GM12874 (cell line): ENCODE results near the gene C15orf62.

Experiments
- TF ChIP-seq, protein P1 (sequence below): IDR thresholded peaks from 2 replicates; pipeline ENCODE4 v1.5.1; 2011; ENCODE audit warnings: low read depth, mild to moderate bottlenecking, control low read depth, low read length, moderate library complexity; ENCODE audit not compliant: insufficient read depth

Gene C15orf62

DNA sequence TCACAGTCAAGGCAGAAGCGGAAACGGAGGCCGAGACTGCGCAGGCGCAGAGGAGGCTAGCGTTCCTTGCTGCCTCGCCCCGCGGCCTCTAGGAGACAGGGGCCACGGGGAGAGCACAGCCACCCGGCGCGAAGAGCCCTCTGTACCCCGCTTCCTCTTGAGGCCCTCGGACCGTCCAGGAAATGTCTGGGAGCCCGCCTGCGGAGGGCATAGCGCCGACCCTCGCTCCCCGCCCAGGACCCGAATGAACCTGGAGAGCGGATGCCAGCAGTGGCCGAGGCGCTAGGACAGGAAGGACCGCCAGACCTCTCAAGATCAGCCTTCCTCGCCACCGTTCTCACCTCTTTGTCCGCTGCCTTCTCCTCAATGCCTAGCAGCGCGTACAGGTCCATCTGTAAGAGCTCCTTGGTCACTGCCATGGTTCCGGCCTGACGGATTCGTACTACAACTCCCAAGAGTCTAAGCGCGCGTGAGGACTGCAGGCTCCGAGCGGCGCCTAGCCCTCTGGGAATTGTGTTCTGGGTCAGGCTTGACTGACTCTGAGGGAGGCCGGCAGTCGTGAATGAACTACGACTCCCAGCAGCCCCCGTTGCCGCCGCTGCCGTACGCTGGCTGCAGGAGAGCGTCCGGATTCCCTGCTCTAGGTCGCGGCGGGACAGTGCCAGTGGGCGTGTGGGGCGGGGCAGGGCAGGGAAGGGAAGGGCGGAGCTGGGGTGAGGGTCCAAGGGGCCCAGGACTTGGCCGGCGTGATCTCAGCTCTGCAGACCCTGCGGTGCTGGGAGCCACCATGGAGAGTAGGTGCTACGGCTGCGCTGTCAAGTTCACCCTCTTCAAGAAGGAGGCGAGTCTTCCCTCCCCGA lies 37.5 kb downstream of the C15orf62 start, which contains the start of the genes DNAJC17 and ZFYVE19:
DNAJC17 (minus strand) TSS at position 446 of the 860 bp plus-strand sequence; CDS start at position 419, 27 bp downstream.
ZFYVE19 (plus strand) TSS at position 62 of the 860 bp plus-strand sequence; CDS start at position 563, 501 bp downstream.
- TF ChIP-seq, protein P1, sequence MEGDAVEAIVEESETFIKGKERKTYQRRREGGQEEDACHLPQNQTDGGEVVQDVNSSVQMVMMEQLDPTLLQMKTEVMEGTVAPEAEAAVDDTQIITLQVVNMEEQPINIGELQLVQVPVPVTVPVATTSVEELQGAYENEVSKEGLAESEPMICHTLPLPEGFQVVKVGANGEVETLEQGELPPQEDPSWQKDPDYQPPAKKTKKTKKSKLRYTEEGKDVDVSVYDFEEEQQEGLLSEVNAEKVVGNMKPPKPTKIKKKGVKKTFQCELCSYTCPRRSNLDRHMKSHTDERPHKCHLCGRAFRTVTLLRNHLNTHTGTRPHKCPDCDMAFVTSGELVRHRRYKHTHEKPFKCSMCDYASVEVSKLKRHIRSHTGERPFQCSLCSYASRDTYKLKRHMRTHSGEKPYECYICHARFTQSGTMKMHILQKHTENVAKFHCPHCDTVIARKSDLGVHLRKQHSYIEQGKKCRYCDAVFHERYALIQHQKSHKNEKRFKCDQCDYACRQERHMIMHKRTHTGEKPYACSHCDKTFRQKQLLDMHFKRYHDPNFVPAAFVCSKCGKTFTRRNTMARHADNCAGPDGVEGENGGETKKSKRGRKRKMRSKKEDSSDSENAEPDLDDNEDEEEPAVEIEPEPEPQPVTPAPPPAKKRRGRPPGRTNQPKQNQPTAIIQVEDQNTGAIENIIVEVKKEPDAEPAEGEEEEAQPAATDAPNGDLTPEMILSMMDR, result no peak

DNA sequence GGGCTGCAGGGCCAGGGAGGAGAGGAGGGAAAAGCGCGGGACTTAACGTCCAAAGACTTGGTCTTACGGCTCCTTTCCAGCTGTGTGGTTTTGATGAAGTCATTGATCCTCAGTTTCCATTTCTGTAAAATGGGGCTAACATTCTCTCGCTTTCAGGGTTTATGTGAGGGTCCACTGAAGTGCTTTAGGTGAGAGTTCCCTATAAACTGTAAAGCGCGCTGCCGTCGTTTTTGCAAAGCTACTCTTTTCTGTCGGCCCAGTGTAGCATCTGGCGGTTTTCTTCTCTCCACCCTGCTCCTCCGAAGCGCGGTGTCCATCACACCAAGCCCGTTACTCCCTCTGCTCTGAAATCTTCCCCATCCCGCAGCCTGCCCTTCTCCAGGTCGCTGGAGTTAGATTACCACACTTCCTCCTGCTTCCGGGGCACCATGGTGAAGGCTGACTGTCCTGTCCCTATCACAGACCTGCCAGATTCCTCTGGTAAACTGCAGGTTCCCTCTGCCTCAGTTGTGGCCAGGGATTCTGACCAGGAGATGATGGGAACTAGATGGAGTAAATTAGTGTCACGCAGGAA lies 38.2 kb downstream of the C15orf62 start:
- TF ChIP-seq, protein P1, result no peak

DNA sequence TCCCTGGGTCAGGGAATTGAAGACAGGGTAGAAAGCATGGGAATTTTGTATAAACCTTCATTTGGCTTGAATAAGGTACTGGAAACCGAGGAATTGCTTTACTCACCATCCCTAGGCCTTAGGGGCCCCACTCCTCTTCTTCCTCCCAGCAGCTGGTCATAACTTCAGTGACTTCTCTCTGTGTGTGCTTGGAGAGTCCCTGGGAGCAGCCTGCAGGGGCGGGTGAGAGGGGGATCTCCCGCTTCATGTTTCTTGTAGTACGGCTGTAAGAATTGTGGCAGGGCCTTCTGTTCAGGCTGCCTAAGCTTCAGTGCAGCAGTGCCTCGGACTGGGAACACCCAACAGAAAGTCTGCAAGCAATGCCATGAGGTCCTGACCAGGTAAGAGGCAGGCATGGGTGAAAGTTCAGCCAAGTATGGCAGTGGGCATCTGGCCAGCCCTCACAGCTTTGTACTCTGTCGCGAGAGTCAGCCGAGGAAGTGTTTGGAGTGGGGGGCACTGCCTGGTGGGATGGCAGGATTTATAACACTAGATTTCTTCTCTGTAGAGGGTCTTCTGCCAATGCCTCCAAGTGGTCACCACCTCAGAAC lies 39.2 kb downstream of the C15orf62 start:
- TF ChIP-seq, protein P1, result no peak

DNA sequence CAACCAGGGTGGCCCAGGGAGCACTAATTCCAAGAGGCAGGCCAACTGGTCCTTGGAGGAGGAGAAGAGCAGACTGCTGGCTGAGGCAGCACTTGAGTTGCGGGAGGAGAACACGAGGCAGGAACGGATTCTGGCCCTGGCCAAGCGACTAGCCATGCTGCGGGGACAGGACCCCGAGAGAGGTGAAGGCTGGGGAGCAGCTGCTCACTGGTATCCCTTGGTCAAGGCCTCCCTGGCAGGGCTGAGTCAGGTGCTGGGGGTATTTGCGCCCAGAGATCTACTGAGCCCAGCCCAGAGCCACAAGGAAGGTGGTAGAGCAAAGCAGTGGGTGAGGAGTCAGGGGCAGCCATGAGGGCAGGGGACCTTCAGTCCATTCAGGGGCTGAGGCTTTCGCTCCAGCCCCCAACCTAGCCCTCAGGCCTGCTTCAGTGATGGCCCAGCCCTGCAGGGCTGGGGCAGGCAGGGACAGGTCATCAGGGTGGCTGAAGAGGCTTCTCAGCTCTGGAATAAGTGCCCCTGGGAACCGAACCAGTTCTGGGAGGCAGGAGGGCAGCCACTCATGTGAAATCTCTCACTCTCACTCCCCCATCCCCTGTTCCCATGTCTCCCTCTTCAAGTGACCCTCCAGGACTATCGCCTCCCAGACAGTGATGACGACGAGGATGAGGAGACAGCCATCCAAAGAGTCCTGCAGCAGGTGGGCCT lies 43.1 kb downstream of the C15orf62 start:
- TF ChIP-seq, protein P1, result no peak

DNA sequence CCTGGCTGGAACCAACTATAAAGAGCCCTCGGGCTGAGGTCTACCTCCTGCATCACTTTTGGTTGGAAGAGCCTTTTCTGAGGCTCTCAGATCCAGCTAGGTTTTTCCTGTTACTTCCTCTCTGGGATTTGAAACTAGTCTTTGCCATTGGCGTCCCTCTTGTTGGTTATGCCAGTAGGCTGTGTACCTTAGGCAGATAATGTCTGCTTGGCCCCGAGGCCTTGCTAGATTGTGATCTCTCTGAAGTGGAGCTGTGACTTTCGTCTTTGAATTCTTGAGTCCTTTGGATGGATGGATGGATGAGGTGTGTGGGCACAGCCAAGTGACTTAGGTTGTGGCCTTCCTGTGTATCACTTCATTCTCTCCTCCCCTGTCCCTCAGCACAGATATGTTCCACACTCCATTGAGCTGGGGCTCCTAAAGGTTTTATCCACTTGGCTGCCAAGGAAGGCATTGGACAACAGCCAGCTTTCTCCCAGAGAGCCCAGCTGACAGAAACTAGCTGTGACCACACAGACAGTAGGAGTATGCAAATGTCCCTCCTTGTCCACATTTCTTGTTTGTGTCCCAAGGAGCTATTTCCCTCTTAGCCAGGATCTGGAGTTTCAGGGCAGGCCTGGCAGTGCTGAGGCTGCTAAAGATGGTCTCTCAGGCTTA lies 45.4 kb downstream of the C15orf62 start:
- TF ChIP-seq, protein P1, result no peak

DNA sequence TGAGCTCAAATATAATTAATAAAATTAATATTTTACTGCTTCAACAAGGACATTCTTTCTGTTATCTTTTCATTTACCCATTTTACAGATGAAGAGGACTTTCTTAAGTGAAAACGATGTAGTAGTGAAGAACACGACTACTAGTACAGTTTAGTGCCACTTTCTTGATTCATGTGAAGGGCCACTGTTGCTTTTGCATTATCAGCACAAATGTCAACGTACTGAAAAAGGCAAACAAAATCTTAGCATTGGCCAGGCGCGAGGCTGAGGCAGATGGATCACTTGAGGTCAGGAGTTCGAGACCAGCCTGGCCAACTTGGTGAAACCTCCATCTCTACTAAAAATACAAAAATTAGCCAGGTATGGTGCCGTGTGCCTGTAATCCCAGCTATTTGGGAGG lies 49.3 kb downstream of the C15orf62 start:
- TF ChIP-seq, protein P1, result no peak
